Ishikawa (cell line): ENCODE data around the gene LRRC8E.

Experiments used
- CEBPB ChIP-seq: IDR thresholded peaks from 2 replicates; pipeline ENCODE4 v1.6.1; 2012
- CREB1 ChIP-seq: IDR thresholded peaks from 2 replicates; pipeline ENCODE4 v1.6.1; 2012; ENCODE audit warnings: low read depth
- EP300 ChIP-seq: IDR thresholded peaks from 2 replicates; pipeline ENCODE4 v1.6.1; 2012; ENCODE audit warnings: borderline replicate concordance
- MAX ChIP-seq: IDR thresholded peaks from 2 replicates; pipeline ENCODE4 v1.6.1; 2012
- RAD21 ChIP-seq: IDR thresholded peaks from 2 replicates; pipeline ENCODE4 v1.6.1; 2012; ENCODE audit warnings: low read depth
- REST ChIP-seq: IDR thresholded peaks from 2 replicates; pipeline ENCODE4 v1.6.1; 2012; ENCODE audit warnings: low read depth, mild to moderate bottlenecking
- TAF1 ChIP-seq: IDR thresholded peaks from 2 replicates; pipeline ENCODE4 v1.6.1; 2012; ENCODE audit warnings: low read depth, mild to moderate bottlenecking
- TCF12 ChIP-seq: IDR thresholded peaks from 2 replicates; pipeline ENCODE4 v1.6.1; 2012; ENCODE audit warnings: low read depth
- TEAD4 ChIP-seq: IDR thresholded peaks from 2 replicates; pipeline ENCODE4 v1.6.1; 2012

DNA sequence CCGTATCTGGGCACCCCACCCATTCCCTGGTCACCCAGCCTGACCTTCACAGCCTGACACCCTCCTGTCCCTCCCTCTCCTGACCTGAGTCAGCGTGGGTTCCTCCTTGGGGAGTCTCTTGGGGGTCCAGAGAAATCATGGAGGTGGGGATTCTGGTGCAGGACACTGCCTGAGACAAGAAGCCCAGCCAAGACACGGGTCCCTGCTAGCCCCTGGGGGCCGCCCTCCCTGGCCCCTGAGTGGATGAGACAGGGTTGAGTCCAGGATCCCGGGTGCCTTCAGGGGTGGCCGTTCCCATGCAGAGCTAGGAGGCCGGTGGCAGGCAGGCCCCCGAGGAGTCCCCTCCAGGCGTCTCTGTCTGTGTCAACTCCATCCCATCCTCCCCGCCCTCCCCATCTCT, 17.0 kb downstream of the LRRC8E start:
- no peak for TF ChIP-seq RAD21
- TF ChIP-seq EP300, result no peak
- no peak for TF ChIP-seq TCF12
- TF ChIP-seq MAX, result no peak
- TF ChIP-seq TAF1, result no peak
- no peak for TF ChIP-seq CREB1
- no peak for TF ChIP-seq CEBPB
- TF ChIP-seq REST, result no peak
- no peak for TF ChIP-seq TEAD4
